Loucy (cell line): ENCODE measurements around the gene CDC73.

Source experiments
- H2AFZ ChIP-seq: fragments of 200-600 bp; sonication (generic); 2 replicates; pipeline ENCODE4 v1.6.0; 2016; ENCODE audit warnings: antibody characterized with exemption, mild to moderate bottlenecking, low read length, moderate library complexity
- H3F3A ChIP-seq: fragments of 200-600 bp; 2 replicates; pipeline ENCODE4 v1.6.0; 2016; ENCODE audit warnings: antibody characterized with exemption, low read depth, mild to moderate bottlenecking
- H3K27me3 ChIP-seq: fragments of 200-600 bp; sonication (generic); 2 replicates; pipeline ENCODE4 v1.6.1; 2014; ENCODE audit warnings: low read length, mild to moderate bottlenecking; ENCODE audit not compliant: insufficient read depth, poor library complexity, severe bottlenecking
- H3K36me3 ChIP-seq: fragments of 200-600 bp; sonication (generic); 2 replicates; pipeline ENCODE4 v1.6.1; 2016; ENCODE audit warnings: low read length; ENCODE audit not compliant: insufficient read depth
- H3K4me1 ChIP-seq: fragments of 200-600 bp; sonication (generic); 2 replicates; pipeline ENCODE4 v1.5.1; 2014; ENCODE audit warnings: low read length, mild to moderate bottlenecking; ENCODE audit not compliant: insufficient read depth, poor library complexity, severe bottlenecking
- H3K4me2 ChIP-seq: fragments of 200-600 bp; sonication (generic); 2 replicates; pipeline ENCODE4 v1.6.0; 2014; ENCODE audit warnings: antibody characterized with exemption, low read length, low read depth, mild to moderate bottlenecking; ENCODE audit not compliant: poor library complexity, severe bottlenecking
- H3K4me3 ChIP-seq: fragments of 200-600 bp; sonication (generic); 2 replicates; pipeline ENCODE4 v1.5.1; 2014; ENCODE audit warnings: low read length, mild to moderate bottlenecking, mixed read lengths; ENCODE audit not compliant: poor library complexity, severe bottlenecking
- H3K79me2 ChIP-seq: fragments of 200-600 bp; sonication (generic); 2 replicates; pipeline ENCODE4 v1.6.1; 2014; ENCODE audit warnings: low read length; ENCODE audit not compliant: insufficient read depth
- H3K9ac ChIP-seq: fragments of 200-600 bp; sonication (generic); 2 replicates; pipeline ENCODE4 v1.6.0; 2014; ENCODE audit warnings: mild to moderate bottlenecking, low read depth, low read length, moderate library complexity; ENCODE audit not compliant: poor library complexity, severe bottlenecking
- H3K9me2 ChIP-seq: fragments of 200-600 bp; sonication (generic); replicated peaks from 2 replicates; pipeline ENCODE4 v1.6.1; 2016; ENCODE audit warnings: low read depth, low read length, mixed read lengths
- H3K9me3 ChIP-seq: fragments of 200-600 bp; sonication (generic); 2 replicates; pipeline ENCODE4 v1.6.1; 2014; ENCODE audit warnings: mild to moderate bottlenecking, antibody characterized with exemption, low read length, low read depth; ENCODE audit not compliant: insufficient read depth
- H4K20me1 ChIP-seq: fragments of 200-600 bp; sonication (generic); 2 replicates; pipeline ENCODE4 v1.6.0; 2014; ENCODE audit warnings: antibody characterized with exemption, low read length, mild to moderate bottlenecking; ENCODE audit not compliant: insufficient read depth, poor library complexity, severe bottlenecking
- CTCF ChIP-seq: fragments of 200-600 bp; sonication (generic); conservative IDR thresholded peaks from 2 replicates; pipeline ENCODE4 v1.5.1; 2014; ENCODE audit warnings: mild to moderate bottlenecking, antibody characterized with exemption, low read length
- EZH2phosphoT487 ChIP-seq: fragments of 200-600 bp; IDR thresholded peaks from 2 replicates; pipeline ENCODE4 v1.6.1; 2018; ENCODE audit warnings: antibody characterized with exemption, mild to moderate bottlenecking, moderate library complexity, borderline replicate concordance

Gene CDC73

GRCh38 chr1:193144361-193144938 is 22.6 kb downstream of the CDC73 start:
- peaks cover 37% of the 10 kb centered on the region for H4K20me1 ChIP-seq
- peaks cover 27% of the 10 kb centered on the region; the same call in 1 of the 2 replicates for H3K79me2 ChIP-seq
- H3K4me3 ChIP-seq, result no peak overlapping the region
- H3K9me2 ChIP-seq, result no peaks in the 10 kb centered on the region
- no peak overlapping the region for H3K9ac ChIP-seq
- no peaks in the 10 kb centered on the region for H3K4me1 ChIP-seq
- H3K27me3 ChIP-seq, result no peaks in the 10 kb centered on the region
- no peak overlapping the region for H3K4me2 ChIP-seq
- no peaks in the 10 kb centered on the region for H3F3A ChIP-seq
- H3K36me3 ChIP-seq, result peaks cover 88% of the 10 kb centered on the region
- H2AFZ ChIP-seq, result no peak overlapping the region
- no peaks in the 10 kb centered on the region for H3K9me3 ChIP-seq
- TF ChIP-seq CTCF (no peak), EZH2phosphoT487 (no peak)

DNA sequence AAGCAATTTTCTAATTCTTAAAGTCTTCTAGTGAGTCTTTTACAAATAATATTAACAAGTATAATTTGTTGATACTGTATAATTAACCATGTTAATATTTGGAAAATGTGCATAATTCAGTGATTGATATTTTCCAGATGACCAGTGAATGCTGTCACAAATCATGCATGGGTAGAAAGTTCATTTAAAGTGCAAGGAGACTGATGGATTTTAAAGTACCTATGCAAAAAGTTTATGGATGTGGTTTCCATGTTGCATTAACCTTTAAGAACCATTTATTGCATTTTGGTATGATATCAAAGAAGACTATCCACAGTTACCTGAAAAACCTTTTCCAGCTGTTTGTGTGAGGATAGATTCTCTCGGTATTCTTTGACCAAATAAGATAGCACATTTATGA is 23.2 kb downstream of the CDC73 start:
- Histone ChIP-seq H3F3A (no peaks in the 10 kb centered on the region), H3K9ac (no peak overlapping the region), H3K4me3 (no peak overlapping the region), H3K9me3 (no peaks in the 10 kb centered on the region), H3K79me2 (peaks cover 21% of the 10 kb centered on the region; the same call in 1 of the 2 replicates), H3K9me2 (no peaks in the 10 kb centered on the region), H3K4me1 (no peaks in the 10 kb centered on the region), H4K20me1 (peaks cover 35% of the 10 kb centered on the region), H2AFZ (no peak overlapping the region), H3K36me3 (peaks cover 88% of the 10 kb centered on the region), H3K27me3 (no peaks in the 10 kb centered on the region), H3K4me2 (no peak overlapping the region)
- no peak for TF ChIP-seq CTCF
- TF ChIP-seq EZH2phosphoT487, result no peak

- no peak overlapping the region for H3K4me2 ChIP-seq
- peaks cover 63% of the 10 kb centered on the region; the same call in 1 of the 2 replicates for H3K36me3 ChIP-seq
- H3K9me3 ChIP-seq, result no peaks in the 10 kb centered on the region
- peaks cover 28% of the 10 kb centered on the region for H3K79me2 ChIP-seq
- H3K27me3 ChIP-seq, result no peaks in the 10 kb centered on the region
- no peak overlapping the region for H2AFZ ChIP-seq
- H4K20me1 ChIP-seq, result peaks cover 28% of the 10 kb centered on the region
- H3K9ac ChIP-seq, result no peak overlapping the region
- peaks cover 7% of the 10 kb centered on the region; the same call in 1 of the 2 replicates for H3F3A ChIP-seq
- no peak overlapping the region for H3K4me3 ChIP-seq
- no peak for TF ChIP-seq EZH2phosphoT487
- TF ChIP-seq CTCF, result no peak
- no peaks in the 10 kb centered on the region for H3K9me2 ChIP-seq
- H3K4me1 ChIP-seq, result no peaks in the 10 kb centered on the region
These were observed 34.4 kb downstream of the CDC73 start for GRCh38 chr1:193156117-193156821.
